ENCODE measurements around the gene RYR2.

- TF ChIP-seq FOSL1 (tag; conservative IDR thresholded peaks at IDR 0.05) (no peak), CHD4 (IDR thresholded peaks at IDR 0.05; ENCODE audit: insufficient read depth, insufficient replicate concordance, low read depth, low read length, poor library complexity, severe bottlenecking) (no peak), NRF1 (conservative IDR thresholded peaks at IDR 0.05 in 1 of 2, IDR thresholded peaks at IDR 0.05 in 1 of 2) (no peak), ZNF444 (CRISPR knock-in tag; IDR thresholded peaks at IDR 0.05) (no peak)
Observed at GRCh38 chr1:237681210-237681609, 639.2 kb downstream of the RYR2 start.
